Astrocyte (in vitro differentiated cells and primary cell): Measurements from ENCODE around the gene PRSS38.

Source experiments
- CTCF ChIP-seq: IDR thresholded peaks from 2 replicates; pipeline ENCODE4 v1.5.1; 2011; ENCODE audit warnings: low read depth, mild to moderate bottlenecking, inconsistent platforms, low read length, moderate library complexity; ENCODE audit not compliant: insufficient read depth
- EZH2 ChIP-seq: IDR thresholded peaks from 2 replicates; pipeline ENCODE4 v1.6.1; 2012; ENCODE audit warnings: mild to moderate bottlenecking, low read length, inconsistent platforms; ENCODE audit not compliant: insufficient read depth

DNA sequence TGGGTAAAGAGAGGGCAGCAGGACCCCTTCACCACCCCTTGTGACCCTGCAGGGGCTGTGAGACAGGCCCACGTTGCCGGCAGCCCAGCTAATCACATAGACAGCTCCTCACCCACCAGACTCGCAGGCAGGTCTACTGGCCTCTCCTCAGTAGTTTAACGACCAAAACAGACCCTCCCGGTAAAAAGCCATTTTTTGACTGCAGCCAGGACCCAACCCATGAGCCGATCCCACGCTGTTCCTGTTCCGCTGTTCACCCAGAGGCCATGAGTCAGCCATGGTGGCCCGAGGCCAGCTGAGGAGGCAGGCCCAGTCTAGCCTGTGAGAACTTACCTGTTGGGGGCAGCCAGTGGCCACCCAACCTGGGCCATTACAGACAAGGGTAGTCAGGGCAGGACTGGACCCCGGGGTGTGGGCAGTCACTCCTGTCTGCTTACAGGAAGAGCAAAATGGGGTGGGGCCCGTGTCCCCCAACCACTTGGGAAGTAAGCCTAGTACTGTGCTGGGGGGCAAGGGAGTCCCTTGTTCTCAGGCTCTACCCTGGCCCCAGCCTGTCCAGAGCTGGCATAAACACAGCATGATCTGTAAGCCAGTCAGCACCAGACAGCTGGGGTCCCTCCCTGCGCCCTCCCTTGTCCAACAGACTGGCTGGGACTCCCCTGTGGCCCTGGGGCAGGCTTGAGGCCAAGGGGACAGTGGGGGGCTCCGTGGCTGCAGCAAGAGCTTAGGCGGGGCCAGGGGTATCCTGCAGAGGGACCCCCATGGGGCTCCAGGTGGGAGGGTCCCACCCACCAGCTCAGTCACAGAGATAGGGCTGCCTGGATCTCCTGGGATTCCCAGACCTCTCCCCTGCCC is 70.4 kb downstream of the PRSS38 start:
- TF ChIP-seq CTCF (no peak), EZH2 (no peak)
